H1 (cell line): ENCODE data around the gene ADCY9. TPM values are rescaled to one million over a fixed set of nuclear protein-coding genes. Genes with fewer than 3 reads are reported as not detected.

Source experiments
- CTCF ChIA-PET: fragments of 300-600 bp; sonication (Branson Sonifier 250); formaldehyde crosslinking; loops from one replicate; lab custom pipeline; 2021; ENCODE audit not compliant: partially characterized antibody; lab: Charles Lee
- POLR2A ChIA-PET: fragments of 300-600 bp; sonication (Branson Sonifier 250); formaldehyde crosslinking; loops from one replicate; lab custom pipeline; 2021; ENCODE audit warnings: inconsistent platforms; ENCODE audit not compliant: partially characterized antibody; lab: Charles Lee
- DNase-seq, 2 experiments: peaks; one replicate each; pipeline versions ENCODE4 v3.0.0 to v3.0.0-alpha.2; 2010 to 2022; ENCODE audit warnings: low spot score in 2 of 2, low read depth in 1 of 2, mixed read lengths in 1 of 2
- FAIRE-seq: peaks from 2 replicates; lab custom pipeline; 2011; peaks lifted over from hg19 to GRCh38; lab: Jason Lieb, UNC
- H2AFZ ChIP-seq: 2 replicates; pipeline ENCODE4 v1.8.1; 2012; ENCODE audit warnings: low read length, inconsistent platforms
- H2AK5ac ChIP-seq: 2 replicates; pipeline ENCODE4 v1.6.1; 2013; ENCODE audit warnings: low read depth, low read length
- H2BK120ac ChIP-seq: replicated peaks from 2 replicates; pipeline ENCODE3; 2013; ENCODE audit warnings: low read depth, low read length, inconsistent platforms
- H2BK12ac ChIP-seq: 2 replicates; pipeline ENCODE4 v1.6.1; 2013; ENCODE audit warnings: low read depth, low read length
- H2BK15ac ChIP-seq: 2 replicates; pipeline ENCODE4 v1.6.1; 2013; ENCODE audit warnings: low read length
- H2BK20ac ChIP-seq: 2 replicates; pipeline ENCODE4 v1.6.1; 2013; ENCODE audit warnings: low read length
- H2BK5ac ChIP-seq: 2 replicates; pipeline ENCODE4 v1.6.1; 2013; ENCODE audit warnings: low read depth, low read length
- H3K14ac ChIP-seq: 2 replicates; pipeline ENCODE4 v1.6.1; 2013; ENCODE audit warnings: inconsistent platforms; ENCODE audit not compliant: insufficient read length
- H3K18ac ChIP-seq: 2 replicates; pipeline ENCODE4 v1.6.1; 2013; ENCODE audit warnings: low read length; ENCODE audit errors: extremely low read depth
- H3K23ac ChIP-seq: 2 replicates; pipeline ENCODE4 v1.6.1; 2013; ENCODE audit warnings: inconsistent platforms; ENCODE audit not compliant: insufficient read length
- H3K23me2 ChIP-seq: 2 replicates; pipeline ENCODE4 v1.6.1; 2013; ENCODE audit warnings: low read depth, low read length
- H3K27ac ChIP-seq: 2 replicates; pipeline ENCODE4 v1.6.1; 2011; ENCODE audit warnings: low read depth, low read length, inconsistent platforms
- H3K27me3 ChIP-seq, 4 experiments: replicated peaks in 1 of 4; 1 replicate in 1 of 4; 2 replicates in 3 of 4; pipeline versions ENCODE4 v1.6.1 to v1.8.1; 2011 to 2013; ENCODE audit warnings: low read length in 3 of 4, mild to moderate bottlenecking in 3 of 4, inconsistent platforms in 2 of 4, mixed read lengths in 2 of 4, moderate library complexity in 1 of 4; ENCODE audit not compliant: control insufficient read depth in 3 of 4, insufficient read depth in 3 of 4; ENCODE audit errors: extremely low read depth in 1 of 4
- H3K36me3 ChIP-seq, 4 experiments: 2 replicates each; pipeline versions ENCODE4 v1.6.1 to v1.8.1; 2011 to 2013; ENCODE audit warnings: mild to moderate bottlenecking in 4 of 4, low read length in 3 of 4, moderate library complexity in 2 of 4, control low read depth in 1 of 4, inconsistent platforms in 1 of 4; ENCODE audit not compliant: insufficient read depth in 4 of 4, control insufficient read depth in 2 of 4
- H3K4ac ChIP-seq: replicated peaks from 2 replicates; pipeline ENCODE3; 2013; ENCODE audit warnings: low read length, low read depth, mixed read lengths, inconsistent platforms; ENCODE audit not compliant: insufficient read length
- H3K4me1 ChIP-seq, 4 experiments: replicated peaks in 1 of 4; 1 replicate in 1 of 4; 2 replicates in 3 of 4; pipeline versions ENCODE4 v1.6.1 to v1.8.1; 2011 to 2013; ENCODE audit warnings: low read length in 3 of 4, inconsistent platforms in 2 of 4, mixed read lengths in 1 of 4; ENCODE audit not compliant: insufficient read depth in 4 of 4, control insufficient read depth in 3 of 4
- H3K4me2 ChIP-seq, 2 experiments: 2 replicates each; pipeline versions ENCODE4 v1.6.1 to v1.8.1; 2011 to 2013; ENCODE audit warnings: low read depth in 2 of 2, low read length in 2 of 2, control low read depth in 1 of 2, inconsistent platforms in 1 of 2, mild to moderate bottlenecking in 1 of 2; ENCODE audit not compliant: insufficient read depth in 1 of 2
- H3K4me3 ChIP-seq, 4 experiments: fragments of 200-600, 300-600 bp in 1 of 4; sonication (generic), shearing (Covaris generic), sonication (Bioruptor Twin) in 1 of 4; 2 replicates each; pipeline versions ENCODE4 v1.5.1 to v1.8.1; 2011 to 2016; ENCODE audit warnings: low read length in 4 of 4, low read depth in 3 of 4, control low read depth in 2 of 4, inconsistent platforms in 2 of 4, mild to moderate bottlenecking in 2 of 4, mixed read lengths in 1 of 4, moderate library complexity in 1 of 4; ENCODE audit not compliant: insufficient read depth in 2 of 4; ENCODE audit errors: extremely low read depth in 1 of 4
- H3K56ac ChIP-seq: replicated peaks from 2 replicates; pipeline ENCODE3; 2013; ENCODE audit warnings: low read depth, mild to moderate bottlenecking, mixed read lengths, low read length, inconsistent platforms; ENCODE audit not compliant: insufficient read length
- H3K79me1 ChIP-seq: 2 replicates; pipeline ENCODE4 v1.6.1; 2013; ENCODE audit warnings: low read depth, low read length, control low read depth
- H3K79me2 ChIP-seq, 2 experiments: 2 replicates each; pipeline versions ENCODE4 v1.6.1 to v1.8.1; 2012 to 2013; ENCODE audit warnings: low read length in 2 of 2, mild to moderate bottlenecking in 2 of 2, inconsistent platforms in 1 of 2; ENCODE audit not compliant: insufficient read depth in 2 of 2, control insufficient read depth in 1 of 2
- H3K9ac ChIP-seq, 4 experiments: replicated peaks in 1 of 4; 1 replicate in 1 of 4; 2 replicates in 3 of 4; pipeline versions ENCODE4 v1.6.1 to v1.8.1; 2011 to 2013; ENCODE audit warnings: low read depth in 3 of 4, low read length in 3 of 4, control low read depth in 2 of 4, mild to moderate bottlenecking in 2 of 4, moderate library complexity in 2 of 4, inconsistent platforms in 1 of 4; ENCODE audit errors: extremely low read depth in 1 of 4
- H3K9me3 ChIP-seq, 2 experiments: 2 replicates each; pipeline versions ENCODE4 v1.6.1 to v1.8.1; 2012 to 2013; ENCODE audit warnings: mild to moderate bottlenecking in 2 of 2, moderate library complexity in 2 of 2, control low read depth in 1 of 2, inconsistent platforms in 1 of 2, low read depth in 1 of 2, low read length in 1 of 2, mixed read lengths in 1 of 2; ENCODE audit not compliant: insufficient read depth in 2 of 2
- H4K20me1 ChIP-seq, 2 experiments: replicated peaks in 1 of 2; 2 replicates each; pipeline versions ENCODE3 to v1.8.1; 2011 to 2013; ENCODE audit warnings: inconsistent platforms in 2 of 2, low read length in 2 of 2, mild to moderate bottlenecking in 1 of 2; ENCODE audit not compliant: insufficient read depth in 2 of 2, control insufficient read depth in 1 of 2
- H4K5ac ChIP-seq: 2 replicates; pipeline ENCODE4 v1.6.1; 2013; ENCODE audit warnings: low read length, low read depth, mixed read lengths, inconsistent platforms; ENCODE audit not compliant: insufficient read length
- H4K8ac ChIP-seq: 2 replicates; pipeline ENCODE4 v1.8.0; 2013; ENCODE audit warnings: mild to moderate bottlenecking, moderate library complexity, low read length, inconsistent platforms; ENCODE audit not compliant: insufficient read depth; ENCODE audit errors: extremely low read depth
- H4K91ac ChIP-seq: replicated peaks from 2 replicates; pipeline ENCODE3; 2013; ENCODE audit warnings: low read length, mixed read lengths, inconsistent platforms; ENCODE audit not compliant: insufficient read length
- GTF2F1 ChIP-seq: IDR thresholded peaks from 2 replicates; pipeline ENCODE4 v1.6.1; 2012; ENCODE audit warnings: low read depth, low read length, improper control_type of control experiment, borderline replicate concordance
- POU5F1 ChIP-seq: IDR thresholded peaks from 2 replicates; pipeline ENCODE4 v1.6.1; 2011; ENCODE audit warnings: low read depth, mild to moderate bottlenecking, low read length, moderate library complexity
- SIRT6 ChIP-seq: IDR thresholded peaks from one replicate; pipeline ENCODE4 v1.7.1; 2012; ENCODE audit warnings: low read length, inconsistent platforms
- SIX5 ChIP-seq: IDR thresholded peaks from 2 replicates; pipeline ENCODE4 v1.6.1; 2011; ENCODE audit warnings: mild to moderate bottlenecking, low read depth, low read length
- SP2 ChIP-seq: IDR thresholded peaks from 2 replicates; pipeline ENCODE4 v1.6.1; 2012; ENCODE audit warnings: mild to moderate bottlenecking, low read length, inconsistent platforms
- YY1 ChIP-seq: IDR thresholded peaks from 2 replicates; pipeline ENCODE4 v1.6.1; 2011; ENCODE audit warnings: low read depth, mild to moderate bottlenecking, low read length
- WGBS, 2 experiments: shearing (Covaris generic) in 1 of 2; methylation state at CpG; one replicate each; pipeline versions ENCODE4 v1.1.6 to v1.1.7; 2013 to 2015; ENCODE audit warnings: low lambda C conversion rate in 2 of 2, mixed read lengths in 2 of 2, inconsistent platforms in 1 of 2, low coverage in 1 of 2, missing lambda C conversion rate in 1 of 2; ENCODE audit not compliant: insufficient replicate concordance in 2 of 2, insufficient coverage in 1 of 2, insufficient read length in 1 of 2; ENCODE audit errors: extremely low coverage in 1 of 2, missing lambda C conversion rate in 1 of 2; 5-methylcytosine and 5-hydroxymethylcytosine counted together
- polyA plus RNA-seq, 7 experiments: library from polyadenylated mRNA; depleted of rRNA in 3 of 7; stranded (reverse) in 5 of 7; unstranded in 2 of 7; fragments of >200 nt in 5 of 7; fragments of 200-250 nt in 2 of 7; gene quantifications; 1 replicate in 5 of 7; 2 replicates in 1 of 7; 4 replicates in 1 of 7; pipeline versions ENCODE4 v1.2.1 to v1.2.3, GENCODE V29; 2011 to 2013; ENCODE audit warnings: missing spikeins in 2 of 7, mixed read lengths in 2 of 7
- total RNA-seq: library from RNA; stranded (reverse); fragmentation: NEBNext Ultra II Directional; extraction: Animal tissue kit (Norgen Biotek cat#: 25700); gene quantifications from 2 replicates; pipeline ENCODE4 v1.2.1, GENCODE V29; 2021

Gene ADCY9
- total and polyA plus RNA-seq, 2 of the 8 experiments (the other 6 are each of a cell fraction or from before 2014, with no cell fraction given), result 5.4 to 13.1 TPM

DNA sequence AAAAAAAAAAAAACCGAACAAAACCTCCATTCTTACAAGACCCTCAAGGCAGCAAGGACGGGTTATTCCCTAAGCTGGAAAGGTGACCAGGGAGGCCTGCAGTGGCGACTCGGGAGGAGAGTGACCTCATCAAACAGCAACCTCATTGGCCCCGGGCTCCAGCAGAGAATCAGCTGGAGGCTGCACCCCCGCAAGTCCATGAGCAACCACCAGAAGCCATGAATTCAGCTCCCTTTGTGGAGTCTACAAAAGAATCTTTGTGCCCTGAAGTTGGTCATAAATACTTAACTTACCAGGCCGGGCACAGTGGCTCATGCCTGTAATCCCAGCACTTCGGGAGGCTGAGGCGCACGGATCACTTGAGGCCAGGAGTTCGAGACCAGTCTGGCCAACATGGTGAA, 154.8 kb downstream of the ADCY9 start:
- H2AFZ ChIP-seq, result no peak overlapping the region
- H4K20me1 ChIP-seq, result no peaks in the 10 kb centered on the region
- H3K4me2 ChIP-seq, result no peak overlapping the region
- H2BK12ac ChIP-seq, result no peak overlapping the region
- no peak overlapping the region for H4K91ac ChIP-seq
- no peak overlapping the region for H2BK120ac ChIP-seq
- H3K23ac ChIP-seq, result no peak overlapping the region
- H3K14ac ChIP-seq, result no peak overlapping the region
- no peak overlapping the region for H3K56ac ChIP-seq
- H3K27ac ChIP-seq, result no peak overlapping the region
- no peaks in the 10 kb centered on the region for H3K9me3 ChIP-seq
- FAIRE-seq (no peak), DNase-seq (peak in 1 of 2 experiments; percentile 10)
- no peak overlapping the region for H2BK5ac ChIP-seq
- peaks cover 0 to 11% (median 8%) of the 10 kb centered on the region in 4 experiments; a peak in 5 of 7 replicates for H3K4me1 ChIP-seq
- H3K23me2 ChIP-seq, result no peaks in the 10 kb centered on the region
- H3K36me3 ChIP-seq, result no peaks in the 10 kb centered on the region
- no peak overlapping the region for H3K18ac ChIP-seq
- no peak overlapping the region for H4K8ac ChIP-seq
- H3K79me1 ChIP-seq, result no peaks in the 10 kb centered on the region
- 79% methylated on average over 11 of the region's 11 CpGs; no CpG with 5 or more reads in 1 of the 2 experiments for WGBS, 2 experiments
- H3K27me3 ChIP-seq, result no peaks in the 10 kb centered on the region
- CTCF ChIA-PET, result interaction anchor here (0.5 to 1.4 kb wide), 2 partner anchors 22 to 842 kb away, joined by 3 read pairs; no protein-coding TSS in a partner anchor
- H4K5ac ChIP-seq, result no peak overlapping the region
- no peak overlapping the region for H2AK5ac ChIP-seq
- H3K4me3 ChIP-seq, result no peak overlapping the region
- no peak overlapping the region for H2BK15ac ChIP-seq
- no peak overlapping the region for H2BK20ac ChIP-seq
- H3K9ac ChIP-seq, result no peak overlapping the region
- H3K79me2 ChIP-seq, result no peaks in the 10 kb centered on the region
- no peak overlapping the region for H3K4ac ChIP-seq
- POLR2A ChIA-PET, result no interaction called here
- TF ChIP-seq POU5F1 (no peak), YY1 (no peak), SIX5 (no peak), SIRT6 (no peak), GTF2F1 (no peak), SP2 (no peak)
